Measurements from ENCODE around the gene FNBP1.
"Not testable (repeated sequence)": the region's sequence is repeated elsewhere in the genome, so short reads cannot be mapped to it uniquely, and the experiment has no call there.

Gene FNBP1

DNA sequence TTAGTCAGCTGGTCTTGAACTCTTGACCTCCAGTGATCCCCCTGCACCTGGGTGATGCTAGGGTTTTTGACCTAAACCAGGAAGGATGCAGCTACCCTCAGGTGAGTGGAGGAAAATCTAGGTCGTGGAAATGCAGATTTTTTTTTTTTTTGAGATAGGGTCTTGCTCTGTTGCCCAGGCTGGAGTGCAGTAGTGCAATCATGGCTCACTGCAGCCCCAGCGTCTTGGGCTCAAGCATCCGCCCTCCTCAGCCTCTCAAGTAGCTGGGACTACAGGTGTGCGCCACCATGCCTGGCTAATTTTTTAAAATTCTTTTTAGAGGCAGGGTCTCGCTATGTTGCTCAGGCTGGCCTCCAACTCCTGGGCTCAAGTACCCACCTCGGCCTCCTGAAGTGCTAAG lies 51.9 kb downstream of the FNBP1 start:
- not testable (repeated sequence) for DNase-seq (ENCODE audit: low read depth)

DNA sequence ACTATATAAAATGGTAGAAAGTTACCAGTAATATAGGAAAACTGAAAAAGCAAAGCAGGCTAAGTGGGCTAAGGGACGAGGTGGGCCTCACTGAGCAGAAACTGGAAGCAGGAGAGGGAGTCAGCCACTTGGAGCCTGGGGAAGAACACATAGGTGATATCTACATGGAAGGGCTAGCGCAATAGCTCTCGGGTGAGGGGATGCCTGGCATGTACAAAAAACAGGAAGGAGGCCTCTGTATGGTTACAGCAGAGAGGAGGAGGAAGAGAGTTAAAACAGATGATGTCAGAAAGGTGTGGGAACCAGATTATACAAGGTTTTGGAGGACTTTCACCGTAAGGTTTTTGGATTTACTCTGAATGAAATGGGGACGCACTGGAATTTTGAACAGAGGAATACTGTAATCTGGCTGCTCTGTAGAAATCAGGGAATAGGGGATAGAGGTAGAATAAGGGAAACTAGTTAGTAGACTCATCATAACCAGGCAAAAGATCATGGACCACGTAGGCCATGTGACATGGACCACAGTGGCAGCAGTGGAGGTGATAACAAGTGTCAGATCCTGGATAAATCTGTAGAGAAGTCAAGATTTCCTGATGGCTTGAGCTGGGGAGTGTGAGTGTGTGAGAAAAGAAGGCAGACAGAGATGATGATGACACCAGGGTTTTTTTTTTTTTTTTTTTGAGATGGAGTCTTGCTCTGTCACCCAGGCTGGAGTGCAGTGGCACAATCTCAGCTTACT lies 52.5 kb downstream of the FNBP1 start:
- DNase-seq (ENCODE audit: low read depth): no peak

DNA sequence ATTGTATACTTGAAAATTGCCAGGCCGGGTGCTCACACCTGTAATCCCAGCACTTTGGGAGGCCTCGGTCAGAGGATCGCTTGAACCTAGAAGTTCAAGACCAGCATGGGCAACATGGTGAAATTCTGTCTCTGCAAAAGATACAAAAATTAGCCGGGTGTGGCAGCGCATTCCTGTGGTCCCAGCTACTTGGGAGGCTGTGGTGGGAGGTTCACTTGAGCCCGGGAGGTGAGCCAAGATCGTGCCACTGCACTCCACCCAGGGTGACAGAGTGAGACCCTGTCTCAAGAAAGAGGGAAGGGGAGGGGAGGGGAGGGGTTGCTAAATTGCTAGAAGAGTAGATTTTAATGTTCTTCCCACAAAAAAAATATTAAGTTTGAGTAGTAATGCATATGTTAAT lies 53.2 kb downstream of the FNBP1 start:
- peak; percentile 68 for DNase-seq (ENCODE audit: low read depth)

DNA sequence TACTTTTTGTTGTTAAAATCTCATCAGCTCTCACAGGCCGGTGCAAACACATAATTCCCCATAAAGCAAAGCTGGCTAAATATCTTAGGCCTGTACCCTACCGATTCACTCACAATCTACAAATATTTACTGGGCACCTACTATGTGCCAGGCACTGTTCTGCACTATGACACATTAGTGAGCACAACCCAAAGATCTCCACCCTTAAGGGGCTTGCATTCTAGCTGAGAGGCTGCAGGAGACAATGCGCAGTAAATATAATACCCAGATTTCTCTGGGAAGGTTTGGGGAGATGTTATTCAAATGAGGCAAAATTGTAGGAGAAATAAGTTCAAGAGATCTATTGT lies 53.7 kb downstream of the FNBP1 start:
- DNase-seq (ENCODE audit: low read depth): no peak

DNA sequence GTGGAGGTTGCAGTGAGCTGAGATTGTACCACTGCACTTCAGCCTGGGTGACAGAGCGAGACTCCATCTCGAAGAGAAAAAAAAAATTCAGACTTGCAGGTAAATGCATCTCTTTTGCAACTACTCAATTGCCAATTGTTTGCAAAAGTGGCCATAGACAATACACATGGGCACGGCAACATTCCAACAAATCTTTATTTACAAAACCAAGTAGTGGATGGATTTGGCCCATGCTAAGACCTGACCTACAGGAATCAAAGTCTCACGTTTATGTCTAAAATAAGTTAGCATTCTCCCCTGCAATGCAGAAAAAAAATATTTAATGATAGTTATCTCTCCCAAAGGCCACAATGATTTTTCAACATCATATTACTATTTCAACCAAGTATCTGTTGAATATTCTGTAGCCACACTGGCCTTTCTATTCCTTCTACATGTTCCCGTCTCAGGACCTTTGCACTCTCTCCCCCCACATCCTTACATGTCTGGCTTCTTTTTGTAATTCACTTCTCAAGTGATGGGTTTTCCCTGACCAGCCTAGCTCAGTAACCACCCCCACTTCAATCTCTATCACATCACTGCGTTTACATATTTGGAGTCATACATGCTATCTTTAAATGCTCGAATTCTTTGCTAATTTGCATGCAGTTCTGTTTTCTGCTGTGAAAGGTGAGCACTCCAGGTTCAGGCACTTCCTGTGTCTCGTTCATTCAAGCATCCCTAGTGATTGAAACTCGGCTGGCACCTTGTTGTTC lies 54.2 kb downstream of the FNBP1 start:
- DNase-seq (ENCODE audit: low read depth): no peak

DNA sequence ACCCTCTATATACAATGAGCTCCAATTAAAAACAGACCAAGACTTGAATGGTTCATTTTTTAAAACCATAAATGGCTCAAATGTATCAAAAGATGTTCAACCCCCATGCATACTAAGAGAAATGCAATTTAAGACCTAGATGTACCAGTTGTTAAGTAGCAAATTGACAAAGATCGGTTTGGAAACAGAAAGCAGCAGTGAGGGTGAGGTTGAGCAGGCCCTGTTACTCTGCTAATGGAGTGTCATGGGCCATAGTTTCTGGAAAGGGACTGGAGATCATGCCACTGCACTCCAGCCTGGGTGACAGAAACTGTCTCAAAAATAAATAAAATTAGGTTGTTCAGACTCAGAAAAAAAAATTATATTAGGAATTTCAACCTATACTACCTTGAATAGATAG lies 55.0 kb downstream of the FNBP1 start:
- DNase-seq (ENCODE audit: low read depth): no peak

DNA sequence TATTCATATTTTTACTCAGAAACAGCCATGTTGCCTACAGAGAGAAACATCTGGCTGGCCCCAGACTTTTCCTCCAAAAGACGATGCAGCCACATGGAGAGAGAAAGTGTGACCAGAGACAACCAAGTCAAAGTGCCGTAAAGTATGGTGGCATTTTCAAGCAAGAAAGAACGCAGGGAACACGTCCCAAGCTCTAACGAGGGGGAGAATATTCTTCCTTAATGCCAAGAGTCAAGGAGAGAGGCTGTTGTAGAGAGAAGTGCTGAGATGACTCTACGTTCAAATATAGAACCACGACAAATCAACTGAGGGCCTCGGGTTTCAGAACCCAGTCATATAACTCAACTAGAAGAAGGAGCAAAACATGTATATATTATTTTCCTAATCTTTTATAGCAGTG lies 55.9 kb downstream of the FNBP1 start:
- DNase-seq (ENCODE audit: low read depth): no peak

DNA sequence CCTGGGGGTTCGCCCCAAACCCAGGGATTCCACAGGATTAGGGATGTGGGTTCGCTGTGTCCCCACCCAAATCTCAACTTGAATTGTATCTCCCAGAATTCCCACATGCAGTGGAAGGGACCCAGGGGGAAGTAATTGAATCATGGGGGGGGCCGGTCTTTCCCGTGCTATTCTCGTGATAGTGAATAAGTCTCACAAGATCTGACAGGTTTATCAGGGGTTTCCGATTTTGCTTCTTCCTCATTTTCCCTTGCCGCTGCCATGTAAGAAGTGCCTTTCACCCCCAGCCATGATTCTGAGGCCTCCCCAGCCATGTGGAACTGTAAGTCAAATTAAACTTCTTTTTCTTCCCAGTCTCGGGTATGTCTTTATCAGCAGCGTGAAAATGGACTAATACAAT lies 58.4 kb downstream of the FNBP1 start:
- not testable (repeated sequence) for DNase-seq (ENCODE audit: low read depth)

DNA sequence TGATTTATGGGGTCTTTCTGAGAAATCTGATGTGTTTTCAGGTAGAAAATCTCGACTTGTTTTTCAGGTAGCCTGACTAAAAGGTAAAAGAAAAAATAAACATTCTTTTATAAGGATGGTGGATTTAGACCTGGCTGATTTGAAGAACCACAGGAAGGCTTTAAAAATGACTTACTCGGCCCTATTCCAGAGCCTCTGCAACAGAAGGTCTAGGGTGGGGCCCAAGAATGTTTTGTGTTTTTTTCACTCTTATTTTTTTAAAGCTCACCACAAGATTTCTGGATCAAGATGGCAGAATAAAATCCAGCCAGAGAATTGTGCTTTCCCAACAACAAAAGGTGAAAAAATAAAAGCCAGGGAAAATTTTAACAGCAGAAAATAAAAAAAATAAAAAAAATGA lies 59.1 kb downstream of the FNBP1 start:
- peak; percentile 59 for DNase-seq (ENCODE audit: low read depth)

DNA sequence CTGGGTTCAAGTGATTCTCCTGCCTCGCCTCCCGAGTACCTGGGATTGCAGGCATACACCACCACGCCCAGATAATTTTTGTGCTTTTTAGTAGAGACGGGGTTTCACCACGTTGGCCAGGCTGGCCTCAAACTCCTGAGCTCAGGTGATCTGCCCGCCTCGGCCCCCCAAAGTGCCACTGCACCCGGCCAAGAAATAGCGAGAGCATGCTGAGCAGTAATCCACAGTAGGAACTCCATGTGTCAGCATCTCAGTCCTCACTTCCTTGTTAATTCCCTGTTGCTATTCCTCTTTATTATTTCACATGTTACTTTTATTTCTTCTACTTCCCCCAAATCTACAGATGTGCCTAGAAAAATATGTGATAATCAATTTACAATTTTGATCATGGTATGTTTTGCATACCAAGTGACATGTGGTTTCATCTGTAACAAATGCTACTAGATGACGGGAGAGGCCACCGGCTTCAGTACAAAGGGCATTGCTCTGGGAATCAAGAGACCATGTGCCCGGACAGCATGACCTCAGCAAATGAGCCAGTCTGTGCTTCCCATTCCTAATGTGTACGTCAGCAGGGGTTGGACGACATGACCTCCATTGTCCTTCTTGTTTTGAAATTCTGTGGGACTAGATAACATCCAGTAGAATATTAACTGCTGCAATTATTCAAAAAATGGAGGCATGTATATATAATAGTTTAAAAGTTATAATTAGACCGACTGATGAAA lies 61.6 kb downstream of the FNBP1 start:
- DNase-seq (ENCODE audit: low read depth): no peak

DNA sequence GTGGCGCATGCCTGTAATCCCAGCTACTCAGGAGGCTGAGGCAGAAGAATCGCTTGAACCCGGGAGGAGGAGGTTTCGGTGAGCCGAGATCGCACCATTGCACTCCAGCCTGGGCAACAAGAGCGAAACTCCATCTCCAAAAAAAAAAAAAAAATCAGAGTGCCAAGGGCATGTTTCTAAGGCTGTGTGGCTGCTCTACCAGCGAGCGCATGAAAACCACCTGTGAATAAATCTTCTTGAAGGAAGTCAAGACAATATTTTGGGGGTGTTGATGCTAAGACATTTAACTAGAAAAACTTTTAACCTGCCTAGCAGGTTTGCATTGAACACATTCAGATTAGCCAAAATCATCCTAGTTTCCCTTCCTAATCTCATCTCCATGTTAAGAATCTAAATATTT lies 62.8 kb downstream of the FNBP1 start:
- DNase-seq (ENCODE audit: low read depth): not testable (repeated sequence)

DNA sequence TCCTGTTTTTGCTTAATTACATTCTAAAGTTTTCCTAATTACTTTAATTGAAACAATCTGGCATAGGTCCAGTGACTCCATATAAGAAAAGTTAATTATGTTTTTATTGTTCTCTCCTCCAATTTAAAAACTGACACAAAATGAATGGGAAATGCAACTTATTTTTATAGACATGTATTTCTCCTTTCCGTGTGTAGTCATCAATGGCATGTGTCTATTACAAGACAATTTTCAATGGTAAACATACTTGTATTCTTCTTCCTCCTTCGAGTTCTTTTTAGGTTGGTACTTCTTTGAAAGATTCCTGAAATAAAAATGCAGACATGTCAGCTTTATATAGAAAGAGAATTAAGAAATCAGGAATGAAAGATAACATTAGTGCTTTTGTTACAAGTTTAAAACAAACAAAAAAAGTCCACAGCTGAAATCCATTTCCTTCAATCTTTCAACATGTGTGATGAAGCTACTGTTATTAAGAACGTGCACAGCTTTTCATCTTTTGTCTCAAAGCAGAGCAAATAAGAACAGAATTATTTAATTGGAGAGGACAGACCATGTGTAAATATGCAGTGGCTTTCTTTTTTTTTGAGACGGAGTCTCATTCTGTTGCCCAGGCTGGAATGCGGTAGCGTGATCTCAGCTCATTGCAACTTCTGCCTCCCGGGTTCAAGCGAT lies 63.8 kb downstream of the FNBP1 start:
- DNase-seq (ENCODE audit: low read depth): no peak

DNA sequence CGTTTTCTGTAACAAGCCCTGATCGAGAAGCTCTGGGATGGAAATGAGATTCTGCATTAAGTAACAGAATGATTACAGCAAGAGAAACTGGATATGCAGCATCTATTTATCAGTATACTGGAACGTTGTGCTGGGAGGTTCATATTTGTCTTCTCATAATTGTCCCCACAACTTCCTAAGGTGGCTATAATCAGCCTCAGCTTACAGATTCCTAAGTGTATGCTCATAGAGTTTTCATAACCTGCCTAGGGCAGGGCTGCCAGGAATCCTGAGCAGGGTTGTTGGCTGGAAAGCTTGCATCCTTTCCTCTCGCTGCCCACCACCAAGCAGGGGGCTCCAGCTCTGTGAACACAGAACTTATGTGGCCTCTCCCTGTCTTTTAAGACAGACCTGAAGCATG lies 70.2 kb downstream of the FNBP1 start:
- DNase-seq (ENCODE audit: low read depth): no peak

DNA sequence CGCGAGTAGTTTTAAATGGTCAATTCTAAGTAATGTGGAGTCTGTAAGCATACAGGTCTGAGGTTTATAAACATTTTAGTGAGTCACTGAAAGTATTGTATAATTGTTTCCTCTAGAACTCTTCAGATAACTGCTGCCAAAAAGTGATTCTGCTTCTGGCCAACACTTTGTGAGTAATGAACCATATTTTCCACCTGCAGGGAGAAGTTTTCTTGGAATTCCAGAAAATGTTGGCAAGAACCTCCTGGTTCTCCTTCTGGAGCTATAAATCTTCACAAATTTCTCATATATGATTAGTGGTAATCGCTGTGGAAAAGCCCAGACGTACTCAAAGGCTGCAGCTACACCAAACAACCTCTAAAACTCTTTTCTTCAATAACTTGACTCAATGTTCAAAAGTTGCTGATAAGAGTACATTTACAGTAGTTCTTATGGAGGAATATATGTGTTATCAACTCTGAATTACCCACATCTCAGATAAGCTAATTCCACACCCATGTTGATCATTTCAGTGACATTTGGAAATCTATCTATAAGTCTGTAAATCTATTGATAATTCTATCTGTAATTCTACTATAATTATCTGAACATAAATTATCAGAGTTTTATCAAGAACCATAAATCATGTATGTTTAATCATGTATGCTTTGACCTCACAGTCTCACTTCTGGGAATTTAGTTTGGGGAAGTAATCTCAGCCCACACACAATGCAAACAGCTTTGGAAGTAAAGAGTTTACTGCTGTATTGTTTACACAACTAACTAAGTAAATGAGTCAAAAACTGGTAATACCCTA lies 74.1 kb downstream of the FNBP1 start:
- DNase-seq (ENCODE audit: low read depth): peak; percentile 89

DNA sequence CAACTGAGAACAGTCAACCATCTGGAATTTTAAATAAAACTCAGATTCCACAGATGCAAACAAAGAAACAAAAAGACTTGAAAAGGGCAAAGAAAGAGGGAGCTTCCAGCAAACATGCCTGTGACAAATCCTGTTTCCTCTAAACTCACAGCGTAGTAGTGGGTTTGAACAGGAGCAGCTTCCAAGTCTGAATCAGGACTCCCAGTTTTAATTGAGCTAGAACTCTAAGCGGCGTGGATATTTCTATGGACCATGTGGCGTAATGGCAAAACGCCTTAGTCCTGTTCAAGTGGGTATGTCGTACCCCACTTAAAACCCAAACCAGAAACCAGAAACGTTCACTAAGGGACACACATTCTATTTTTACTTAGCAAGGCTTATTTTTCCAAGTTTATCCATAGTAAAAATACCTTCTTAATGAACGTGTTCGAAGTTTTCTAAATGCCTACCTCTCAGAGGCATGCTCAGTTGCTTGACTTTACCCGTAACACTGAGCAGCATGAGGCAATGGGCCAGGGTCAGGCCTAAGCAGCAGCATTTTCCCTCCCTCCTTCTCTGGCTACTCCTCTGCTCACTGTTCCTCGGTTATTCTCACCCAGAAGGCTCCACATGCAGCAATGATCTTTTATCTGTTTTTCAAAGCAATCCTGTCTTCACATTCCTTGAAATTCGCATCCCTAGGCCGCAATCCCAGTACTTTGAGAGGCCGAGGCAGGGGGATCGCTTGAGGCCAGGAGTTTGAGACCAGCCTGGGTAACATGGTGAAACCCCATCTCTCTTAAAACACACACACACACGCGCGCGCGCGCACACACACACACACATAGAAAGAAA lies 77.9 kb downstream of the FNBP1 start:
- peak; percentile 83 for DNase-seq (ENCODE audit: low read depth)

DNA sequence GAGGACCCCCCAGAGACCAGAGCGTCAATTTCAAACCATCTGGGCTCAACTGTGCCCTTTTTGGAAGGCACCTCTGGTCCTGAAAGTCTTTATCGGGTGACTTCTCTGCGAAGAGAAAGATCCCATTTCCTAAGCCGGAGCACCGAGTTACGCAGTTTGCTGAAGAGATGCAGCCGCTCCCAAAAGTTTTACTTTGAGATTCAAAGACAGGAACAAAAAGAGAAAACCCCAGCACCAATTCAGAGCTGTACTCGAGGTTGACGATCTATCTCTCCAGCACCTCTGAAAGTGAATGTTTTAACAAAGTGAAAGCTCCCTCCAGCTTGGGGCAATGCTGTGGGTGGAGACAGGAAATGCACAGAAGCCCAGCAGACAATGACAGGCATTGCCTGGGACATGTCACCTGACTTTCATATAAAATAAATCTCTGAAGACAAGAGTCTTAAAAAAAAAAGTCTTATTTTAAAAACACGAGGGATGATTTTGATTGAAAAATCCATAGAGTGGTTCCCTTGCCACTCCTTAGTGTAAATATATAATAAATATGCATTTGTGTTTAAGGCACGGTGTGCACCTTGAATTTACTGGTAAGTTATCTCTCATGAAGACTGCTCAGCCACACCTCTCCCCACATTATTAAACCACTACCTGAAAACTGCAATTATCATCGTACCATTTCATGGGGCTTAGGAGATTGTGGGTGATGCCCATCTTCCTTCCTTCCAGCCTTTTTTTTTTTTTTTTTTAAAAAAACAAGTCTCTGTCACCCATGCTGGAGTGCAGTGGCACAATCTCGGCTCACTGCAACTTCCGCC lies 79.9 kb downstream of the FNBP1 start:
- peak; percentile 71 for DNase-seq (ENCODE audit: low read depth)

DNA sequence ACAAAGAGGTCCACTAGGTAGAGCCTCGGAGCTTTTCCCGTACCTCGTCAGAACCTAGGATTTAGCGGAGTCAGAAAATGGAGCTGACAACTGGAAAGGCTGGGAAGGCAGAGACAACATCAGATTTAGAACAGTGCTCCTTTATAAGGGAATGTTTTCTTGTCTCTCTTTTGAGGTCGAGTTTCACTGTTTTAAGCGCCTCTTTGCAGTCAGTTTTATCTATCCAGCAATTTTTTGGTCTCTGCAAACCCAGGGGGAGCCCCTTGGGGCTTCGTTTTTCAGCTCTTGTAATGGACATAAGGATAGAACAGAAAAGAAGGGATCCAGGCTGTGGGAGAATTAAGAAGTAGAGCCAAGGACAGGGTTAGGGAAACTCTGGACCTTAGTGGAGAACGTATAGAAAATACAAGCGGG lies 80.5 kb downstream of the FNBP1 start:
- no peak for DNase-seq (ENCODE audit: low read depth)

DNA sequence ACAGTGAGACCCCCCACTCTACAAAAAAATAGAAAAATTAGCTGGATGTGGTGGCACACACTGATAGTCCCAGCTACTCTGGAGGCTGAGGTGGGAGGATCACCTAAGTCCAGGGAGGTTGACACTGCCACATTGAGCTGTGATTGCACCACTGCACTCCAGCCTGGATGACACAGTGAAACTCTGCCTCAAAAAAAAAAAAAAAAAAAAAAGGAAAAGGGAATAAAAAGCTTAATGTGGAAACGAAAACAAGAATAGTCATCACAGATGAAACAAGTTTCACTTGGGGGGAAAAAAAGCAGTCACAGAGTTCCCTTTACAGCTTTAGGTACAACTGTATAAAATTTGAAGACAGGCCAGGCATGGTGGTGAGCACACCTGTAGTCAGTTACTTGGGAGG lies 84.2 kb downstream of the FNBP1 start:
- no peak for DNase-seq (ENCODE audit: low read depth)

DNA sequence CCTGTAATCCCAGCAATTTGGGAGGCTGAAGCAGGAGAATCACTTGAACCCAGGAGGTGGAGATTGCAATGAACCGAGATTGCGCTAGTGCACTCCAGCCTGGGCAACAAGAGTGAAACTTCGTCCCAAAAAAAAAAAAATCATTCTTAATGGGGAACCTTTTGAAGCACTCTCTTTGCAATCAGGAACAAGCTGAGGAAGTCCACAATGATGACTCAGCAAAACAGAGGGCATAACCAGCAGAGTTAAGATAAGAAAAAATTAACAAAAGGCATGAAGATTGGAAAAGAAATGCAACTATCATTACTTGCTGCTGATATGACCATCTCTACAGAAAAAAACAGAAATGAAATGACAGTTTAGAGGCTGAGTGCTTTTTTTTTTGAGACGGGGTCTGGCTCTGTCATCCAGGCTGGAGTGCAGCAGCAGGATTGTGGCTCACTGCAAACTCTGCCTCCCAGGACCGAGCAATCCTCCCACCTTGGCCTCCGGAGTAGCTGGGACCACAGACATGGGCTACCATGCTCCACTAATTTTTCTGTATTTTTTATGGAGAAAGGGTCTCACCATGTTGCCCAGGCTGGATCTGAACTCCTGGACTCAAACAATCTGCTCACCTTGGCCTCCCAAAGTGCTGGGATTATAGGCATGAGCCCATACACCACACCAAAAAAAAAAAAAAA lies 88.0 kb downstream of the FNBP1 start:
- peak; percentile 64 for DNase-seq (ENCODE audit: low read depth)

Measured in iris pigment epithelial cell (primary cell).